K562 (cell line): ENCODE data around the gene PITPNM3. TPM values are rescaled to one million over a fixed set of nuclear protein-coding genes. Genes with fewer than 3 reads are reported as not detected.

ENCODE experiments used
- ATAC-seq: fragments of 200-7000 bp; cut with Tn5 transposase; 3 replicates; pipeline ENCODE4 v1.9.1; 2020; ENCODE audit warnings: moderate library complexity
- BruUV-seq: library from RNA; stranded (reverse); fragments of 400-500 nt; replicated peaks from 2 replicates; lab custom pipeline; 2021; lab: Mats Ljungman, UMichigan
- CTCF ChIA-PET: fragments of 300-600 bp; formaldehyde crosslinking; extraction: SDS; loops from one replicate; lab custom pipeline; 2021; ENCODE audit warnings: low intra/inter-chr PET ratio; lab: Yijun Ruan, JAX
- POLR2A ChIA-PET: fragments of 300-600, 350-650 bp; sonication (Branson Sonifier 250); formaldehyde crosslinking; extraction: SDS; loops from one replicate; lab custom pipeline; 2021; ENCODE audit warnings: antibody characterized with exemption, inconsistent platforms; lab: Yijun Ruan, JAX
- DNase-seq, 4 experiments: peaks; one replicate each; pipeline versions ENCODE4 v3.0.0 to v3.0.0-alpha.2; 2011 to 2018; ENCODE audit warnings: low spot score in 3 of 4, mixed read lengths in 3 of 4; ENCODE audit errors: extremely low read depth in 1 of 4
- FAIRE-seq: peaks from 2 replicates; lab custom pipeline; 2011; peaks lifted over from hg19 to GRCh38; lab: Jason Lieb, UNC
- H2AFZ ChIP-seq: 2 replicates; pipeline ENCODE4 v1.6.0; 2011; ENCODE audit warnings: low read depth, low read length, control low read depth, inconsistent platforms
- H3K27ac ChIP-seq: fragments of 200-600 bp; 3 replicates; pipeline ENCODE4 v1.8.0; 2011; ENCODE audit warnings: low read depth, mild to moderate bottlenecking, control low read depth, inconsistent platforms, low read length, moderate library complexity, mixed read lengths; ENCODE audit errors: extremely low read depth
- H3K27me3 ChIP-seq, 2 experiments: fragments of 300-600 bp in 1 of 2; 2 replicates in 1 of 2; 3 replicates in 1 of 2; pipeline versions ENCODE4 v1.6.0 to v1.8.0; 2011; ENCODE audit warnings: inconsistent platforms in 2 of 2, low read length in 2 of 2, mild to moderate bottlenecking in 1 of 2, mixed read lengths in 1 of 2, moderate library complexity in 1 of 2; ENCODE audit not compliant: control insufficient read depth in 2 of 2, insufficient read depth in 2 of 2
- H3K36me3 ChIP-seq: fragments of 300-600 bp; 3 replicates; pipeline ENCODE4 v1.8.0; 2011; ENCODE audit warnings: mild to moderate bottlenecking, low read length, inconsistent platforms; ENCODE audit not compliant: control insufficient read depth, insufficient read depth
- H3K4me1 ChIP-seq, 2 experiments: fragments of 200-600 bp in 1 of 2; replicated peaks in 1 of 2; 2 replicates in 1 of 2; 3 replicates in 1 of 2; pipeline versions ENCODE4 v1.5.1 to v1.8.0; 2011; ENCODE audit warnings: inconsistent platforms in 2 of 2, low read length in 2 of 2, mild to moderate bottlenecking in 1 of 2, mixed read lengths in 1 of 2, moderate library complexity in 1 of 2; ENCODE audit not compliant: control insufficient read depth in 2 of 2, insufficient read depth in 2 of 2
- H3K4me2 ChIP-seq: 2 replicates; pipeline ENCODE4 v1.6.1; 2011; ENCODE audit warnings: low read length, control low read depth, inconsistent platforms, mixed read lengths; ENCODE audit not compliant: insufficient read depth
- H3K4me3 ChIP-seq: fragments of 200-600 bp; sonication (generic), shearing (Covaris generic); 2 replicates; pipeline ENCODE4 v1.5.1; 2016; ENCODE audit warnings: control low read depth, inconsistent platforms
- H3K79me2 ChIP-seq: fragments of 200-600 bp; 3 replicates; pipeline ENCODE4 v1.8.0; 2011; ENCODE audit warnings: low read length, inconsistent platforms; ENCODE audit not compliant: control insufficient read depth, insufficient read depth
- H3K9ac ChIP-seq, 2 experiments: 2 replicates each; pipeline versions ENCODE4 v1.6.0 to v1.6.1; 2011; ENCODE audit warnings: low read depth in 2 of 2, low read length in 2 of 2, control low read depth in 1 of 2, inconsistent platforms in 1 of 2, mild to moderate bottlenecking in 1 of 2, mixed read lengths in 1 of 2; ENCODE audit not compliant: insufficient read depth in 1 of 2
- H3K9me1 ChIP-seq: one replicate; pipeline ENCODE4 v1.6.0; 2011; ENCODE audit warnings: inconsistent platforms, mild to moderate bottlenecking, low read length, moderate library complexity; ENCODE audit not compliant: control insufficient read depth, insufficient read depth
- H3K9me3 ChIP-seq: replicated peaks from 2 replicates; pipeline ENCODE4 v1.5.1; 2011; ENCODE audit warnings: low read depth, low read length, inconsistent platforms; ENCODE audit not compliant: control insufficient read depth, insufficient read depth
- H4K20me1 ChIP-seq: replicated peaks from 2 replicates; pipeline ENCODE4 v1.6.1; 2011; ENCODE audit warnings: low read length, inconsistent platforms, mixed read lengths; ENCODE audit not compliant: control insufficient read depth, insufficient read depth
- BRD9 ChIP-seq: fragments of 450-650 bp; IDR thresholded peaks from 2 replicates; pipeline ENCODE4 v1.6.1; 2018; ENCODE audit warnings: low read depth; ENCODE audit not compliant: partially characterized antibody
- CC2D1A ChIP-seq: fragments of 450-650 bp; IDR thresholded peaks from 2 replicates; pipeline ENCODE4 v1.6.1; 2017; ENCODE audit warnings: mild to moderate bottlenecking
- CCNT2 ChIP-seq: IDR thresholded peaks from 2 replicates; pipeline ENCODE4 v1.6.1; 2011; ENCODE audit warnings: borderline replicate concordance, low read depth, mild to moderate bottlenecking, moderate library complexity, mixed read lengths, low read length; ENCODE audit not compliant: insufficient read length; ENCODE audit errors: extremely low read depth
- ELF1 ChIP-seq: fragments of 200-800 bp; sonication (Bioruptor generic); IDR thresholded peaks from 2 replicates; pipeline ENCODE4 v1.6.1; 2016; ENCODE audit warnings: missing genetic modification characterization, missing compliant biosample characterization
- ELF4 ChIP-seq: fragments of 450-650 bp; formaldehyde crosslinking; IDR thresholded peaks from 2 replicates; pipeline ENCODE4 v1.4.0; 2022; ENCODE audit warnings: missing genetic modification characterization
- GABPB2 ChIP-seq: fragments of 250-450 bp; sonication (Bioruptor Pico); conservative IDR thresholded peaks from 2 replicates; pipeline ENCODE4 v1.5.1; 2021; ENCODE audit warnings: mild to moderate bottlenecking
- MAZ ChIP-seq, 2 experiments: fragments of 450-650 bp in 1 of 2; sonication (generic) in 1 of 2; formaldehyde crosslinking; IDR thresholded peaks in 1 of 2; conservative IDR thresholded peaks in 1 of 2; 2 replicates each; pipeline versions ENCODE4 v1.4.0 to v1.5.0; 2020; ENCODE audit warnings: mild to moderate bottlenecking in 1 of 2, missing genetic modification reagents in 1 of 2
- PTBP1 ChIP-seq: fragments of 200-400 bp; formaldehyde crosslinking; IDR thresholded peaks from 2 replicates; pipeline ENCODE4 v1.6.1; 2017; ENCODE audit warnings: low read depth, low read length
- RCOR1 ChIP-seq, 2 experiments: IDR thresholded peaks; 2 replicates each; pipeline ENCODE4 v1.6.1; 2012; ENCODE audit warnings: low read depth in 2 of 2, low read length in 2 of 2, borderline replicate concordance in 1 of 2, improper control_type of control experiment in 1 of 2
- SIN3A ChIP-seq, 2 experiments: fragments of 150-350 bp in 1 of 2; IDR thresholded peaks; 2 replicates each; pipeline ENCODE4 v1.6.1; 2011 to 2016; ENCODE audit warnings: borderline replicate concordance in 2 of 2, low read depth in 2 of 2, low read length in 2 of 2, mild to moderate bottlenecking in 2 of 2, moderate library complexity in 2 of 2; ENCODE audit not compliant: control insufficient read depth in 1 of 2
- TCFL5 ChIP-seq: fragments of 250-450 bp; sonication (Bioruptor Pico); conservative IDR thresholded peaks from 2 replicates; pipeline ENCODE4 v1.6.1; 2021; ENCODE audit warnings: mild to moderate bottlenecking, moderate library complexity, matching md5 sums
- U2AF2 ChIP-seq: fragments of 200-400 bp; formaldehyde crosslinking; optimal IDR thresholded peaks from 2 replicates; pipeline ENCODE3; 2017; ENCODE audit warnings: low read depth, mild to moderate bottlenecking, low read length
- WGBS: fragments of 100-300 bp; shearing (Covaris generic); methylation state at CpG from one replicate; pipeline ENCODE4 v1.1.6; 2016; ENCODE audit warnings: low coverage, mixed read lengths; ENCODE audit not compliant: insufficient coverage; ENCODE audit errors: missing lambda C conversion rate; 5-methylcytosine and 5-hydroxymethylcytosine counted together
- in situ Hi-C: fragments of 300-500 bp; cut with MboI; formaldehyde crosslinking; loops from 4 replicates; pipeline ENCODE4 v1.15.0; 2018; ENCODE audit warnings: inconsistent platforms, mixed read lengths
- intact Hi-C: fragments of 100-400 bp; cut with micrococcal nuclease; formaldehyde crosslinking; loops from 2 replicates; pipeline ENCODE4 v1.14.2; 2022
- polyA plus RNA-seq, 8 experiments: library from polyadenylated mRNA; depleted of rRNA in 4 of 8; stranded (reverse) in 5 of 8; unstranded in 3 of 8; fragments of >200 nt; fragmentation: Nextera tagmentation in 2 of 8; fragmentation: Illumina TruSeq in 1 of 8; extraction: Ambion mirVana in 2 of 8; extraction: Trizol in 1 of 8; gene quantifications; 2 replicates each; pipeline versions ENCODE4 v1.2.1 to v1.2.3, GENCODE V29; 2011 to 2014; ENCODE audit warnings: inconsistent platforms in 1 of 8, missing spikeins in 1 of 8
- total RNA-seq, 7 experiments: library from RNA; depleted of rRNA in 6 of 7; stranded (reverse); fragments of >200 nt in 6 of 7; fragmentation: Illumina TruSeq in 2 of 7; extraction: Trizol in 2 of 7; gene quantifications; 2 replicates each; pipeline versions ENCODE4 v1.2.1 to v1.2.3, GENCODE V29; 2011 to 2021; ENCODE audit warnings: low replicate concordance in 1 of 7
- TF ChIP-seq, protein P1 (sequence below): fragments of 450-650 bp; IDR thresholded peaks from 2 replicates; pipeline ENCODE4 v1.6.1; 2016; ENCODE audit warnings: mild to moderate bottlenecking

Gene PITPNM3
- total and polyA plus RNA-seq, 9 of the 15 experiments (the other 6 are each of a cell fraction or from before 2014, with no cell fraction given): 0.14 to 0.38 (median 0.22) TPM; not detected in 2

GRCh38 chr17:6596941-6597340 is 40.6 kb upstream of the PITPNM3 start:
- POLR2A ChIA-PET: interaction anchor here (1.1 kb wide), 1 partner anchor 10 kb away, joined by 3 read pairs; no protein-coding TSS in a partner anchor
- Histone ChIP-seq H3K27ac (no peak overlapping the region), H3K36me3 (peaks cover 48% of the 10 kb centered on the region), H3K79me2 (no peaks in the 10 kb centered on the region), H3K4me2 (no peak overlapping the region), H2AFZ (no peak overlapping the region), H3K9me1 (no peaks in the 10 kb centered on the region), H4K20me1 (no peaks in the 10 kb centered on the region)
- no peak for FAIRE-seq
- in situ Hi-C loops: no loop called here
- CTCF ChIA-PET: no interaction called here
- no peak for DNase-seq
- TF ChIP-seq CC2D1A (no peak), GABPB2 (CRISPR knock-in tag) (no peak), TCFL5 (CRISPR knock-in tag) (no peak), U2AF2 (no peak), ELF1 (tag) (no peak), CCNT2 (no peak), ELF4 (no peak), SIN3A (IDR thresholded peaks at IDR 0.05; ENCODE audit: borderline replicate concordance in 2 of 2, control insufficient read depth in 1 of 2, low read depth in 2 of 2, low read length in 2 of 2) (no peak), PTBP1 (no peak), BRD9 (no peak), MAZ (CRISPR knock-in tag; conservative IDR thresholded peaks at IDR 0.05 in 1 of 2, IDR thresholded peaks at IDR 0.05 in 1 of 2) (no peak), RCOR1 (IDR thresholded peaks at IDR 0.05; ENCODE audit: borderline replicate concordance in 1 of 2, low read depth in 2 of 2, low read length in 2 of 2) (no peak)
- TF ChIP-seq, protein P1, sequence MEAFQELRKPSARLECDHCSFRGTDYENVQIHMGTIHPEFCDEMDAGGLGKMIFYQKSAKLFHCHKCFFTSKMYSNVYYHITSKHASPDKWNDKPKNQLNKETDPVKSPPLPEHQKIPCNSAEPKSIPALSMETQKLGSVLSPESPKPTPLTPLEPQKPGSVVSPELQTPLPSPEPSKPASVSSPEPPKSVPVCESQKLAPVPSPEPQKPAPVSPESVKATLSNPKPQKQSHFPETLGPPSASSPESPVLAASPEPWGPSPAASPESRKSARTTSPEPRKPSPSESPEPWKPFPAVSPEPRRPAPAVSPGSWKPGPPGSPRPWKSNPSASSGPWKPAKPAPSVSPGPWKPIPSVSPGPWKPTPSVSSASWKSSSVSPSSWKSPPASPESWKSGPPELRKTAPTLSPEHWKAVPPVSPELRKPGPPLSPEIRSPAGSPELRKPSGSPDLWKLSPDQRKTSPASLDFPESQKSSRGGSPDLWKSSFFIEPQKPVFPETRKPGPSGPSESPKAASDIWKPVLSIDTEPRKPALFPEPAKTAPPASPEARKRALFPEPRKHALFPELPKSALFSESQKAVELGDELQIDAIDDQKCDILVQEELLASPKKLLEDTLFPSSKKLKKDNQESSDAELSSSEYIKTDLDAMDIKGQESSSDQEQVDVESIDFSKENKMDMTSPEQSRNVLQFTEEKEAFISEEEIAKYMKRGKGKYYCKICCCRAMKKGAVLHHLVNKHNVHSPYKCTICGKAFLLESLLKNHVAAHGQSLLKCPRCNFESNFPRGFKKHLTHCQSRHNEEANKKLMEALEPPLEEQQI: no peak
- TF ChIP-seq, all 486 proteins: peak for 0
- intact Hi-C loops: no loop called here
- peaks cover 0 to 12% of the 10 kb centered on the region in 2 experiments; a peak in 2 of 5 replicates for H3K4me1 ChIP-seq
- H3K9me3 ChIP-seq: no peaks in the 10 kb centered on the region
- no peak overlapping the region for H3K4me3 ChIP-seq
- no peak overlapping the region for H3K9ac ChIP-seq
- 86% methylated on average over 4 of the region's 4 CpGs for WGBS
- no peaks in the 10 kb centered on the region for H3K27me3 ChIP-seq
- ATAC-seq: no peak
- BruUV-seq: no TSS peak
